Brain microvascular endothelial cell (primary cell): ENCODE results near the gene C6orf62.
"Not testable (repeated sequence)": the region's sequence is repeated elsewhere in the genome, so short reads cannot be mapped to it uniquely, and the experiment has no call there.

Experiments
- DNase-seq: peaks from one replicate; pipeline ENCODE4 v3.0.0-alpha.2; 2020
- H3K27ac ChIP-seq: fragments of 250-450 bp; sonication (Bioruptor Pico); 2 replicates; pipeline ENCODE4 v1.5.1; 2020; ENCODE audit warnings: mild to moderate bottlenecking, moderate library complexity
- H3K27me3 ChIP-seq: fragments of 250-450 bp; sonication (Bioruptor Pico); replicated peaks from 2 replicates; pipeline ENCODE4 v1.5.1; 2020; ENCODE audit warnings: mild to moderate bottlenecking
- H3K36me3 ChIP-seq: fragments of 250-450 bp; sonication (Bioruptor Pico); replicated peaks from 2 replicates; pipeline ENCODE4 v1.5.1; 2020; ENCODE audit warnings: mild to moderate bottlenecking
- H3K4me3 ChIP-seq: 2 replicates; pipeline ENCODE4 v1.5.1; 2011; ENCODE audit warnings: low read depth, mild to moderate bottlenecking, control low read depth, low read length, moderate library complexity
- CTCF ChIP-seq: IDR thresholded peaks from 2 replicates; pipeline ENCODE4 v1.5.1; 2011; ENCODE audit warnings: low read depth, mild to moderate bottlenecking, moderate library complexity, low read length, control low read depth, inconsistent platforms; ENCODE audit errors: missing control alignments
- in situ Hi-C: cut with HindIII; loops from 2 replicates; pipeline ENCODE4 v1.10.0; 2017; ENCODE audit warnings: low sequenced_read_pairs, low pct_ligation_motif_present

The C6orf62 gene

GRCh38 chr6:24686946-24687345, 32.0 kb downstream of the C6orf62 start:
- H3K4me3 ChIP-seq = no peak overlapping the region
- DNase-seq = no peak
- no peaks in the 10 kb centered on the region for H3K36me3 ChIP-seq
- H3K27ac ChIP-seq = no peak overlapping the region
- H3K27me3 ChIP-seq = no peaks in the 10 kb centered on the region
- in situ Hi-C loops = no loop called here
- no peak for TF ChIP-seq CTCF

- no peak for TF ChIP-seq CTCF
- DNase-seq = no peak
- H3K27ac ChIP-seq = no peak overlapping the region
- H3K27me3 ChIP-seq = no peaks in the 10 kb centered on the region
- in situ Hi-C loops = no loop called here
- no peak overlapping the region for H3K4me3 ChIP-seq
- H3K36me3 ChIP-seq = no peaks in the 10 kb centered on the region
Observed at GRCh38 chr6:24686408-24686807, 32.5 kb downstream of the C6orf62 start.

GRCh38 chr6:24683297-24684296, 35.4 kb downstream of the C6orf62 start:
- DNase-seq = no peak
- no peak for TF ChIP-seq CTCF
- Histone ChIP-seq H3K4me3 (no peak overlapping the region), H3K27me3 (no peaks in the 10 kb centered on the region), H3K36me3 (no peaks in the 10 kb centered on the region), H3K27ac (no peak overlapping the region)
- in situ Hi-C loops = no loop called here

GRCh38 chr6:24680582-24680981, 38.4 kb downstream of the C6orf62 start:
- Histone ChIP-seq H3K36me3 (no peaks in the 10 kb centered on the region), H3K4me3 (no peak overlapping the region), H3K27me3 (no peaks in the 10 kb centered on the region), H3K27ac (no peak overlapping the region)
- no peak for DNase-seq
- in situ Hi-C loops = no loop called here
- TF ChIP-seq CTCF = no peak

- H3K27me3 ChIP-seq, in situ Hi-C loops, H3K4me3 ChIP-seq, H3K36me3 ChIP-seq, H3K27ac ChIP-seq, DNase-seq: not testable (repeated sequence)
Observed at GRCh38 chr6:24678792-24679352, 40.1 kb downstream of the C6orf62 start.

- H3K4me3 ChIP-seq = no peak overlapping the region
- TF ChIP-seq CTCF = no peak
- no peak overlapping the region for H3K27ac ChIP-seq
- H3K36me3 ChIP-seq = no peaks in the 10 kb centered on the region
- in situ Hi-C loops = no loop called here
- no peak for DNase-seq
- no peaks in the 10 kb centered on the region for H3K27me3 ChIP-seq
Observed at GRCh38 chr6:24673625-24674024, 45.3 kb downstream of the C6orf62 start.
